GM18909 (cell line): ENCODE data around the gene SPATA22.
"Not testable (repeated sequence)": the region's sequence is repeated elsewhere in the genome, so short reads cannot be mapped to it uniquely, and the experiment has no call there.

Experiments used
- ATAC-seq: cut with Tn5 transposase; IDR thresholded peaks from one replicate; pipeline ENCODE4 v1.9.1; 2021; ENCODE audit warnings: mild to moderate bottlenecking; ENCODE audit not compliant: unreplicated experiment, poor library complexity

SPATA22 gene

GRCh38 chr17:3471599-3471998, at the start of gene SPATA22:
TSS of gene SPATA22 (minus strand) at chr17:3471819. CDS start at chr17:3469325, 2,494 bp downstream.
- ATAC-seq = no peak

DNA sequence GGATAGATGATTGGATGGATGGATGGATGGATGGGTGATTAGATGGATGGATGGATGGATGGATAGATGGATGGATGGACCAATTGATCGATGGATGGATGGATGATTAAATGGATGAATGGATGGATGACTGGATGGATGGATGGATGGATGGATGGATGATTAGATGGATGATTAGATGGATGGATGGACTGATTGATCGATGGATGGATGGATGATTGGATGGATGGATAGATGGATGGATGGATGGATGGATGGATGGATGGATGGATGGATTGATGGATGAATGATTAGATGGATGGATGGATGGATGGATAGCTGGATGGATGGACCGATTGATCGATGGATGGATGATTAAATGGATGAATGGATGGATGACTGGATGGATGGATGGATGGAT, 47.9 kb upstream of the SPATA22 start:
- ATAC-seq = not testable (repeated sequence)

DNA sequence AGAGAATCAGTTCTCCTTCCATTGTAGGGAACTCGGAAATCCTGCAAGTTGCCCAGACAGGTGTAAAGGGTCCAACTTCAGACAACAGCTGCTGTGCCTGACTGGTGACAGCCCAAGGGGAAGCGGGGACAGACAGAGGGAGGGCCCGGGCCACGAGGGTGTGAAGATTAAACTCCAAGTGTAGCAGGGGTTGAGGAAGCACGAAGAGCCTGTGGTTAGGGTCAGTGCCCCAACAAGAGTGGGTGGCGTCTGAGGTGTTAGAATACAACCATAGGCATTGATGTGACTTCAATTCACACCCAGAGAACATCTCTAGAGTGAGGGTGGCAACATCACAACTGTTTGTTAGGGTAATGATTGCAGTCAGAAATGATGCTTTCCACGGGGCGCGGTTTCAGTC, 43.3 kb upstream of the SPATA22 start:
- ATAC-seq = no peak

DNA sequence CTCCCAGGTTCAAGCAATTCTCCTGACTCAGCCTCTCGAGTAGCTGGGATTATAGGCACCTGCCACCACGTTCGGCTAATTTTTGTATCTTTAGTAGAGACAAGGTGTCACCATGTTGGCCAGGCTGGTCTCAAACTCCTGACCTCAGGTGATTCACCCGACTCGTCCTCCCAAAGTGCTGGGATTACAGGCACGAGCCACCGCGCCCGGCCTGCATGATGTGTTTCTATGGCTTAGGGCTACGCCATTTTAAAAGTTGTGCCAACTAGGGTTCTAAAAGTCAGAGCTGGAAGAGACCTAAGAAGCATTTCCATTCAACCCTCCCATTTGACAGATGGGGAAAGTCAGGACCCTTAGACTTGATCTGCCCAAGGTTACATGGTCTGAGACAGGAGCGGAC, 42.5 kb upstream of the SPATA22 start:
- ATAC-seq = not testable (repeated sequence)

DNA sequence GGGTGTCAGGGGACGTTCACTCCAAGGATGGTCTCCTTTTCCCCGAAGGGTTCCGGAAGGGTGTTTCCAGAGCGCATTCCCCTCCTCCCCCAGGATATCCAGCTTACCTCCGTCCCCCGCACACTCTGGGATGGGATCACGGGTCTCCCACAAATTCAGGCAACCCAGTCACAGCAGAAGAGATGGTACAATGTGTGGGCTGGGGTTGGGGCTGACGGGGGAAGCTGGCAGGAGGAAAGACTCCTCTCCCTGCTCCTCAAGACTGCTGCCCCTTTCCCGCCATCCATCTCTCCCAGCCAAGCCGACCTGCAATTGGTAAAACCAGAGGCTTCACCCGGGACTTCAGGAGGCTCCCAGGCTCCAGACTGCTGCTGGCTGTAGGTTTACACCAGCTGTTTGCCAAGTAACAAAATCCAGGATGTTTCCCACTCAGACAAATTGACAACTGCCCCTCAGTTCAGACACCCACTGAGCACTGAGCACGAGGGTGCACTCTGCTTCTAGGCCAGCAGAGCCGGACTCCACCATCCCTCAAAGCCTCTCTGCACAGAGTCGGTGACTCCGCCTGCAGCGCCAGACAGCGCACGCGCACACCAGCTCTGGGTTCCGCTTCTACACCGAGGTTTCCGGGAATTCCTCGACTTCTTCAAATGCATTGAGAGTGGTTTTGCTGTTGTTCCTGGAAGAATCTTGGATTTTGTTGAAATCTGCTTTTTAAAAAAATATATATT, 41.9 kb upstream of the SPATA22 start:
- no peak for ATAC-seq

- ATAC-seq = no peak
Observed at GRCh38 chr17:3512505-3513171, 41.0 kb upstream of the SPATA22 start.

DNA sequence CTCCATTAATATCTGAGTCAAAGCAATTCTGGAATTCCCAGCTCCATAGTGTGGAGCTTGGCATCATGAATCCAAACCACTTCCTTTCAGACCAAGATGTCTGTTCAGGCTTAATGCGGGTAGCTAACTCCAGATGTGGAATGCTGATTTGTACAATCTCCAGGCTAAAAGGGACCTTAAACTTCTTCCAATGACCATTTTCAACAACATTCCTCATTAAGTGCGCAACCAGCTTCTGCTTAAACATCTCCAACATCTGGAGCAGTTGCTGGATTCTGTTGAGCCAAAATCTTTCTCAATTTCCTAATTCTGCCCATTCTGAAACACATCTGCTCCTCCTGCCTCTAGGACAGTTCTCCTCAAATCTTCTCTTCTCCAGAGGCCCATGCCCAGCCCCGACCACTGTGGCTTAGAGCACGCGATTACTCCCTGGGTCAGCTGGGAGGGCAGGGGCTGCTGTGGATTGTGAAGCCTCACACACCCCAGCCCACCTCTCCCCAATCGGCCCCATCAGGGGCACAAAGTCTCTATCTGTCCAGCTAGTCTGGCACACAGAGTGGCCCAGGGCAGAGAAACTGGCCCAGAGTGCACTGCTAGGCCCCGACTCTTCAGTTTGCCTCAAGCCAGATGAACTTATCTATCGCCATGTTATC, 40.4 kb upstream of the SPATA22 start:
- no peak for ATAC-seq

DNA sequence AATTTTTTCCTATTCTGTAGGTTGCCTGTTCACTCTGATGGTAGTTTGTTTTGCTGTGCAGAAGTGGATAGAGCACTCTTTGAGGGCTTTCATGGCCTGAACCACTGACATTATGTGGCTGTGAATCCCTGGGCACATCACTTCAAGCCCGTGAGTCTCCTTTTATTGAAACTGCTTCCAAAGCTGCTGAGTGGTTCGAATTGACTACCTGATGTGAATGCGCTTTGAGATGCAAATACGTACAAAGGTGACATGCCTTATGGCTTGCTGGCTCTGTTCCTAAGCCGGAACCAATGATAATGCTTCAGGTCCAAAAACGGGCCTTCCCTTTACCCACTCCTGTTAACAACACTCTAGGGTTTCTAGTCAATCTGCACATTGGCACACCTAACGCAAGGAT, 38.5 kb upstream of the SPATA22 start:
- ATAC-seq = no peak

- no peak for ATAC-seq
Observed at GRCh38 chr17:3507869-3508268, 36.2 kb upstream of the SPATA22 start.

DNA sequence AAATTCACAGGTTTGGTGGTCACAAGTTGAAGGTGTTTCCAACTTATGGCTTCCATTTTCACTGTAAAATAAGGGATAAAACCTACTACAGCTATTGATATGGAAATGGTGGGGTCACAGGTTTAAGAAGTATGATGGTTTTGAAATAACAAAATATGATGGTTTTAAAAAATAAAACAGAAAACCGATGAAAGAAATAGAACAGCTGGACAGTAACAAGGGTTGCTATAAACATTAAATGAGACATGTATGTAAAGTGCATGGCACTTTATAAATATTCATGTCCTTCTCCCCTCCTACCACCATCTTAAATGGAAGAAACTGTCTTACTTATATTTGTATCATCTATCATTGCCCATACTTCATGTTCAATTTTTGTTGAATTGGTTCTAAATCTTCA, 35.5 kb upstream of the SPATA22 start:
- ATAC-seq = no peak

DNA sequence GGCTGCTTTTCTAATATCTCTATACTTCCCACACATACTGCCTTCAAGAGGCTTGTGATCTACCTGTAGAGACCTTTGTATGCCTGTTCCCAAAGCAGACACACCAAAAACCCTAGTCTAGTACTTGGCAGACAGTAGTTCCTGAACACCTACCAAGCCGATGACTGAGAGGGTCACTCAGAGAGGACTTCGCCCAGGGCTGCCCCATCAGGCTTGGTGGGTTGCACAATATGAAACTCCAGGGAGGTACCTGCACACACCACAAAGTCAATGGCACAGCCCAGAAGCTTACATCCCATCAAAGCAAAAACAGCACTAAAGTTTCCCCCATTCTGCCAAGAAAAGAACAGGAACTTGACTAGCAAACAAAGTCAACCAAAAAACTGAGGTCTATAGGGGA, 34.4 kb upstream of the SPATA22 start:
- ATAC-seq = no peak

DNA sequence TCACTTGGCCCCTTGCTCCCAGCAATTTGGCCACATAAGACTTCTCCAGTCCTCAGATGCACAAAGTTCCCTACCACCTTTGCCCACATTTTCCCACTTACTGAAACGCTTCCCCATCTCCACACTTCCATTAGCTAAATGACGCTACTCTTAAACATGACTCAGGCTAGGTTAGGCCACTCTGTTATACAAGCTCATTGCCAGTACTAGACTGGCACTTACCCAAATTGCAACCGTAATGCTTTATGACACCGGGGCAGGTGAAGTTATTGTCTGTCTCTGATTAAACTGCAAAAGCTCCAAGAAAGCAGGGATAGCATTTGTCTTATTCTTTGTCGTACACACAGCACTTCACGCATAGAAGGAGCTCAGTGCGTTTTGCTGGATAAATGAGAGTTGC, 33.4 kb upstream of the SPATA22 start:
- no peak for ATAC-seq

- no peak for ATAC-seq
Observed at GRCh38 chr17:3503285-3503684, 31.7 kb upstream of the SPATA22 start.

DNA sequence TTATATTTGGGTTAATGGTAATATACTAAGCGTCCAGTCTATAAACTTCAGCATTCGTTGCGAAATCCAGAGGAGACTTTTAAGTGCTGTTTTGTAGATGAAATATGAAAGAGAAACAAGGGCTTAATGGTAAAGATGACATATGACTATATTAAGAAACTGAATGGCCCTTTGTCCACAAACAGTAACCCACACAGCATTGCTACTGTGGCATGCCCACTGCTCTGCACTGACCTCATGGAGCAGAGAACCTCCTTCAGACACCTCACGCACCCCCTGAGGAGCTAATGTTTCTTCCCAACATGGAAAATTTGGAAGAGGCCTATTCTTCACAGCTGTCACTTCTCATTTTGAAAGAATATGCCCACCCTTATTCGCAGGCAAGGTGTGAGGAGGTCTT, 30.8 kb upstream of the SPATA22 start:
- no peak for ATAC-seq

- no peak for ATAC-seq
Observed at GRCh38 chr17:3501344-3501743, 29.7 kb upstream of the SPATA22 start.

DNA sequence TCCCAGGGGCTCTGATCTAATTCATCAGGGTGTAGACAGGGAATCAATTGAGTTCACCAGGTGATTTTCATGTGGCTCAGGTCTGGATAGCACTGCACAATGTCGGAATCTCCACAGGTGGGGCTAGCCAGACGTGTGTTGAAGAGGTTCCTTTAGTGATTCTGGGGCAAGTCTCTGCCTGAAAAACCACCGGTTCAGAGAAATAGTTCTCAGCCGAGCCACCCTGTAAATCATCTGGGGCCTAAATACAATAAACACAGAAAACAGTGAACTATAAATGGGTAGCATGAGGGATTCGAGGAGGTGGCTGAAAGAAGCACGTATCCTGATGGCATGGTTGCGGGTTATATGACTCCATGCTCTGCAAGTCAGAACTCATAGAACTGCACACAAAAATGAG, 25.5 kb upstream of the SPATA22 start:
- no peak for ATAC-seq

DNA sequence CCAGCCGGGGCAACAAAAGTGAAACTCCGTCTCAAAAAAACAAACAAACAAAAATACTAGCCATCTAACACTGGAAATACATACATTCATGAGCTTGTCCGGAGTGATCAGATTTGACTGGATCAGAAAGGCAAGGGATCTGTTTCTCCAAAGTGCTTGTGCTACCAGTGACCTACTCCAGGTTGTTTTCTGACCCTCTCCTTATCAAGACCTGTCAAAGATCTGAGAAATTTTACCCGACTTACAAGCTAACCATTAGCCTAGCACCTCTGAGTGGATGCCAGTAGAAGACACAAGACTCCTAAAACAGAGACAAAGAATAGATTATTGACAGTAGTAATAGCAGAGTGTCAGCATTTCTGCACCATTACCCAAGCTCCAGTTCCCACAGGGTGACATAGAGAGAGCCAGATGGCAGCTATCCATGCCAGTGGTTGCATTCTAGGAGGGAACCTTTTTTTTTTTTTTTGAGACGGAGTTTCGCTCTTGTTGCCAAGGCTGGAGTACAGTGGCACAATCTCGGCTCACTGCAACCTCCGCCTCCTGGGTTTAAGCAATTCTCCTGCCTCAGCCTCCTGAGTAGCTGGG, 14.0 kb upstream of the SPATA22 start:
- ATAC-seq = no peak

GRCh38 chr17:3482852-3483251, 11.2 kb upstream of the SPATA22 start:
- ATAC-seq = no peak

- no peak for ATAC-seq
Observed at GRCh38 chr17:3479988-3480387, 8.4 kb upstream of the SPATA22 start.

GRCh38 chr17:3475812-3476610, 4.4 kb upstream of the SPATA22 start, which contains the start of gene ASPA:
TSS of gene ASPA (plus strand) at chr17:3475997. CDS start at chr17:3476160, 163 bp downstream.
- ATAC-seq = no peak
